SU-DHL-6 (cell line): ENCODE data around the gene MRC1.

ENCODE experiments used
- EZH2phosphoT487 ChIP-seq: fragments of 200-600 bp; sonication (generic), shearing (Covaris generic); conservative IDR thresholded peaks from 2 replicates; pipeline ENCODE4 v1.6.1; 2018; ENCODE audit warnings: mild to moderate bottlenecking, antibody characterized with exemption, low read length, moderate library complexity, mixed read lengths
- TF ChIP-seq, protein P1 (sequence below): fragments of 200-600 bp; sonication (generic); IDR thresholded peaks from one replicate; pipeline ENCODE4 v1.5.1; 2017; ENCODE audit warnings: antibody characterized with exemption, mild to moderate bottlenecking, low read length, moderate library complexity; ENCODE audit not compliant: insufficient read depth, poor library complexity, severe bottlenecking

DNA sequence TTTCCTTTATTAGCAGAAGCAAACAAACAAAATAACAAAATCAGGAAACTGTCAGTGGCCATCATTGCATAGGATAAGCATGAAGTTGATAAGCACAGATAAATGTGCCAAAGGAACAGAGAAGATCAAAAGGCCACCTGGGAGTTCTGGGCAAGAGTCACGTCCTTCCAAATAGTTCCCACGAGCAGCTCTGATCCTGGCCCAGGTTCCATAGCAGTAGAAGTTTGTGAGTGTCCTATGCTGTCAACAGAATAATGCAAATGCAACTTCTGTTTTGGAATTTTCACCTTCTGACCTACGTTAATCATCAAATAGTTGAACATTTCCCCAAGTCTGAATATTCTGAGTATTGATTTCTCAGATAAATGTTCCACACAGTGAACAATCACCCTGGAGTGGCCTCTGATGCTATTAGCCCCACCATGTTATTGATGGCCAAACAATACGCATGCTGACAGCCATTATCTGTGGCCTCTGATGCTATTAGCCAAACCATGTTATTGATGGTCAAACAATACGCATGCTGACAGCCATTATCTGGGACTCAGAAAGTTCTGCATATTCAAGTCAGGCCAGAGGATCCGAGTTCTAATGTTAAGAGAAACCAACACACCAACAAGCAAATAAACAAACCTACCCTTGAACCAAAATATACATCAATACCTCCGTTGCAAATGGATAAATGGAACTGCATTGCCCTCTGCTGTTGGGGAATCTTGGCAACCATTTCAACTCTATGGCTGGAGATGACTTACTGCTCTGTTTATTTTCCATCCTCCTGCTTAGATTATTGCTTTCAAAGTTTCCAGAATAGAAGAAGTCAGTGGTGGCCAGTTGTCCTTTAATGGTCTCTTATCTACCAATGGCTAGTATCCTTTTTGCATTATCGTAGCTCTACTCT, 63.3 kb downstream of the MRC1 start:
- TF ChIP-seq, protein P1, sequence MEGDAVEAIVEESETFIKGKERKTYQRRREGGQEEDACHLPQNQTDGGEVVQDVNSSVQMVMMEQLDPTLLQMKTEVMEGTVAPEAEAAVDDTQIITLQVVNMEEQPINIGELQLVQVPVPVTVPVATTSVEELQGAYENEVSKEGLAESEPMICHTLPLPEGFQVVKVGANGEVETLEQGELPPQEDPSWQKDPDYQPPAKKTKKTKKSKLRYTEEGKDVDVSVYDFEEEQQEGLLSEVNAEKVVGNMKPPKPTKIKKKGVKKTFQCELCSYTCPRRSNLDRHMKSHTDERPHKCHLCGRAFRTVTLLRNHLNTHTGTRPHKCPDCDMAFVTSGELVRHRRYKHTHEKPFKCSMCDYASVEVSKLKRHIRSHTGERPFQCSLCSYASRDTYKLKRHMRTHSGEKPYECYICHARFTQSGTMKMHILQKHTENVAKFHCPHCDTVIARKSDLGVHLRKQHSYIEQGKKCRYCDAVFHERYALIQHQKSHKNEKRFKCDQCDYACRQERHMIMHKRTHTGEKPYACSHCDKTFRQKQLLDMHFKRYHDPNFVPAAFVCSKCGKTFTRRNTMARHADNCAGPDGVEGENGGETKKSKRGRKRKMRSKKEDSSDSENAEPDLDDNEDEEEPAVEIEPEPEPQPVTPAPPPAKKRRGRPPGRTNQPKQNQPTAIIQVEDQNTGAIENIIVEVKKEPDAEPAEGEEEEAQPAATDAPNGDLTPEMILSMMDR = no peak
- TF ChIP-seq EZH2phosphoT487 = no peak
